PC-3 (cell line): ENCODE measurements around the gene CNRIP1.

Experiments
- CTCF ChIP-seq: fragments of 300-600 bp; sonication (generic); conservative IDR thresholded peaks from 2 replicates; pipeline ENCODE4 v1.5.1; 2017; ENCODE audit warnings: antibody characterized with exemption, low read depth, mild to moderate bottlenecking, low read length
- EZH2phosphoT487 ChIP-seq: fragments of 300-600 bp; sonication (generic); IDR thresholded peaks from 2 replicates; pipeline ENCODE4 v1.6.1; 2018; ENCODE audit warnings: mild to moderate bottlenecking, antibody characterized with exemption, low read length, borderline replicate concordance

DNA sequence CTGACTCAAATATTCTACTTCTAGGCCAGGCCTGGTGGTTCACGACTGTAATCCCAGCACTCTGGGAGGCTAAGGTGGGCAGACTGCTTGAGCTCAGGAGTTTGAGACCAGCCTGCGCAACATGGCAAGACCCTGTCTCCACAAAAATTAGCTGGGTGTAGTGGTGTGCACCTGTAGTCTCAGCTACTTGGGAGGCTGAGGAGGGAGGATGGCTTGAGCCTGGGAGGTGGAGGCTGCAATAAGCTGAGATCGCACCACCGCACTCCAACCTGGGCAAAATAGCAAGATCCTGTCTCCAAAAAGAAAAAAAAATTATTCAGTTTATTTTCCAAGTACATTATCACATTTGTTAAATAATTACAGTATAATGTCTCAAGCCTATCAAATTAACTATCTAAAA lies 74.7 kb downstream of the CNRIP1 start:
- TF ChIP-seq CTCF (no peak), EZH2phosphoT487 (no peak)
